Activated naive CD8-positive, alpha-beta T cell treated with anti-CD3 and anti-CD28 coated beads, Interleukin-2, amount 10 ng/mL, durations not matched to agents 7 days and 5 days (primary cell): ENCODE results near the gene HS6ST3. TPM values are rescaled to one million over a fixed set of nuclear protein-coding genes. Genes with fewer than 3 reads are reported as not detected.

Experiments used
- ATAC-seq: fragments of 150-1000 bp; cut with Tn5 transposase; one replicate; pipeline ENCODE4 v1.10.0; 2021; ENCODE audit warnings: low read depth, moderate library complexity
- POLR2A ChIA-PET: fragments of 350-600 bp; sonication (Branson Sonifier 250); formaldehyde crosslinking; loops from one replicate; lab custom pipeline; 2021; ENCODE audit warnings: antibody characterized with exemption; lab: Charles Lee
- DNase-seq: peaks from one replicate; pipeline ENCODE4 v3.0.0; 2021
- H3K27ac Mint-ChIP-seq: one replicate; pipeline ENCODE4 v1.8.0; 2022; ENCODE audit warnings: mild to moderate bottlenecking, mixed read lengths
- H3K27me3 Mint-ChIP-seq: one replicate; pipeline ENCODE4 v1.8.0; 2022; ENCODE audit warnings: mild to moderate bottlenecking, moderate library complexity, mixed read lengths
- H3K36me3 Mint-ChIP-seq: one replicate; pipeline ENCODE4 v1.8.0; 2021; ENCODE audit warnings: mild to moderate bottlenecking, mixed read lengths
- H3K4me1 Mint-ChIP-seq: one replicate; pipeline ENCODE4 v1.8.0; 2021; ENCODE audit warnings: mixed read lengths
- H3K4me3 Mint-ChIP-seq: one replicate; pipeline ENCODE4 v1.8.0; 2022; ENCODE audit warnings: mild to moderate bottlenecking, moderate library complexity, mixed read lengths
- H3K9me3 Mint-ChIP-seq: one replicate; pipeline ENCODE4 v1.8.0; 2021; ENCODE audit warnings: mixed read lengths
- total RNA-seq, 2 experiments: library from RNA; stranded (reverse); gene quantifications; one replicate each; pipeline ENCODE4 v1.2.3, GENCODE V29; 2021

The HS6ST3 gene
- total RNA-seq, 2 experiments from 2014 or later: not detected

GRCh38 chr13:96785986-96786385 lies 696.1 kb downstream of the HS6ST3 start:
- H3K27ac Mint-ChIP-seq: no peak overlapping the region
- ATAC-seq (no peak), DNase-seq (no peak)
- no peaks in the 10 kb centered on the region for H3K36me3 Mint-ChIP-seq
- POLR2A ChIA-PET: no interaction called here
- H3K9me3 Mint-ChIP-seq: peaks cover 3% of the 10 kb centered on the region
- H3K4me3 Mint-ChIP-seq: no peak overlapping the region
- H3K27me3 Mint-ChIP-seq: no peaks in the 10 kb centered on the region
- H3K4me1 Mint-ChIP-seq: no peaks in the 10 kb centered on the region

- DNase-seq (no peak), ATAC-seq (no peak)
- H3K27ac Mint-ChIP-seq: no peak overlapping the region
- no peaks in the 10 kb centered on the region for H3K4me1 Mint-ChIP-seq
- no peaks in the 10 kb centered on the region for H3K27me3 Mint-ChIP-seq
- POLR2A ChIA-PET: no interaction called here
- no peaks in the 10 kb centered on the region for H3K36me3 Mint-ChIP-seq
- H3K9me3 Mint-ChIP-seq: no peaks in the 10 kb centered on the region
- no peak overlapping the region for H3K4me3 Mint-ChIP-seq
Measured at GRCh38 chr13:96792188-96792587, 702.3 kb downstream of the HS6ST3 start.

- Mint-ChIP-seq H3K27ac (no peak overlapping the region), H3K36me3 (no peaks in the 10 kb centered on the region), H3K27me3 (no peaks in the 10 kb centered on the region), H3K4me3 (no peak overlapping the region), H3K4me1 (no peaks in the 10 kb centered on the region), H3K9me3 (no peaks in the 10 kb centered on the region)
- POLR2A ChIA-PET: no interaction called here
- DNase-seq (no peak), ATAC-seq (no peak)
Measured at GRCh38 chr13:96792736-96793403, 703.0 kb downstream of the HS6ST3 start.

- POLR2A ChIA-PET: no interaction called here
- no peak for ATAC-seq
- H3K27ac Mint-ChIP-seq: no peak overlapping the region
- no peaks in the 10 kb centered on the region for H3K27me3 Mint-ChIP-seq
- DNase-seq: no peak
- no peaks in the 10 kb centered on the region for H3K4me1 Mint-ChIP-seq
- H3K4me3 Mint-ChIP-seq: no peak overlapping the region
- H3K36me3 Mint-ChIP-seq: no peaks in the 10 kb centered on the region
- no peaks in the 10 kb centered on the region for H3K9me3 Mint-ChIP-seq
Measured at GRCh38 chr13:96793404-96793755, 703.5 kb downstream of the HS6ST3 start.

GRCh38 chr13:96794669-96795068 lies 704.8 kb downstream of the HS6ST3 start:
- Mint-ChIP-seq H3K27me3 (no peaks in the 10 kb centered on the region), H3K36me3 (no peaks in the 10 kb centered on the region), H3K27ac (no peak overlapping the region), H3K9me3 (no peaks in the 10 kb centered on the region), H3K4me3 (no peak overlapping the region), H3K4me1 (no peaks in the 10 kb centered on the region)
- DNase-seq: no peak
- ATAC-seq: no peak
- POLR2A ChIA-PET: no interaction called here

GRCh38 chr13:96795670-96796069 lies 705.8 kb downstream of the HS6ST3 start:
- ATAC-seq: no peak
- POLR2A ChIA-PET: no interaction called here

GRCh38 chr13:96796091-96796633 lies 706.3 kb downstream of the HS6ST3 start:
- no peaks in the 10 kb centered on the region for H3K36me3 Mint-ChIP-seq
- H3K4me1 Mint-ChIP-seq: no peaks in the 10 kb centered on the region
- H3K9me3 Mint-ChIP-seq: no peaks in the 10 kb centered on the region
- POLR2A ChIA-PET: no interaction called here
- H3K27me3 Mint-ChIP-seq: no peaks in the 10 kb centered on the region
- no peak overlapping the region for H3K4me3 Mint-ChIP-seq
- H3K27ac Mint-ChIP-seq: no peak overlapping the region
- ATAC-seq (no peak), DNase-seq (no peak)

More at GRCh38 chr13:96795670-96796069, 705.8 kb downstream of the HS6ST3 start:
- no peak overlapping the region for H3K4me3 Mint-ChIP-seq
- H3K4me1 Mint-ChIP-seq: no peaks in the 10 kb centered on the region
- no peaks in the 10 kb centered on the region for H3K27me3 Mint-ChIP-seq
- no peaks in the 10 kb centered on the region for H3K36me3 Mint-ChIP-seq
- no peak overlapping the region for H3K27ac Mint-ChIP-seq
- DNase-seq: no peak
- H3K9me3 Mint-ChIP-seq: no peaks in the 10 kb centered on the region

- no peaks in the 10 kb centered on the region for H3K36me3 Mint-ChIP-seq
- H3K4me1 Mint-ChIP-seq: no peaks in the 10 kb centered on the region
- DNase-seq (no peak), ATAC-seq (no peak)
- H3K27ac Mint-ChIP-seq: no peak overlapping the region
- no peaks in the 10 kb centered on the region for H3K9me3 Mint-ChIP-seq
- no peak overlapping the region for H3K4me3 Mint-ChIP-seq
- H3K27me3 Mint-ChIP-seq: no peaks in the 10 kb centered on the region
- POLR2A ChIA-PET: no interaction called here
Measured at GRCh38 chr13:96797136-96797535, 707.2 kb downstream of the HS6ST3 start.

- ATAC-seq (no peak), DNase-seq (no peak)
- Mint-ChIP-seq H3K4me3 (no peak overlapping the region), H3K4me1 (no peaks in the 10 kb centered on the region), H3K9me3 (no peaks in the 10 kb centered on the region), H3K36me3 (no peaks in the 10 kb centered on the region), H3K27me3 (no peaks in the 10 kb centered on the region), H3K27ac (no peak overlapping the region)
- POLR2A ChIA-PET: no interaction called here
Measured at GRCh38 chr13:96803456-96804100, 713.7 kb downstream of the HS6ST3 start.

GRCh38 chr13:96804174-96804573 lies 714.3 kb downstream of the HS6ST3 start:
- ATAC-seq (no peak), DNase-seq (no peak)
- H3K4me1 Mint-ChIP-seq: no peaks in the 10 kb centered on the region
- POLR2A ChIA-PET: no interaction called here
- H3K4me3 Mint-ChIP-seq: no peak overlapping the region
- no peaks in the 10 kb centered on the region for H3K36me3 Mint-ChIP-seq
- no peaks in the 10 kb centered on the region for H3K27me3 Mint-ChIP-seq
- H3K27ac Mint-ChIP-seq: no peak overlapping the region
- no peaks in the 10 kb centered on the region for H3K9me3 Mint-ChIP-seq

GRCh38 chr13:96806746-96807145 lies 716.8 kb downstream of the HS6ST3 start:
- H3K36me3 Mint-ChIP-seq: no peaks in the 10 kb centered on the region
- H3K4me3 Mint-ChIP-seq: no peak overlapping the region
- no peak overlapping the region for H3K27ac Mint-ChIP-seq
- ATAC-seq: no peak
- DNase-seq: no peak
- H3K4me1 Mint-ChIP-seq: no peaks in the 10 kb centered on the region
- H3K27me3 Mint-ChIP-seq: no peaks in the 10 kb centered on the region
- no peaks in the 10 kb centered on the region for H3K9me3 Mint-ChIP-seq
- POLR2A ChIA-PET: no interaction called here

- no peaks in the 10 kb centered on the region for H3K4me1 Mint-ChIP-seq
- H3K4me3 Mint-ChIP-seq: no peak overlapping the region
- no peaks in the 10 kb centered on the region for H3K9me3 Mint-ChIP-seq
- POLR2A ChIA-PET: no interaction called here
- H3K36me3 Mint-ChIP-seq: no peaks in the 10 kb centered on the region
- no peak for ATAC-seq
- DNase-seq: no peak
- H3K27ac Mint-ChIP-seq: no peak overlapping the region
- H3K27me3 Mint-ChIP-seq: no peaks in the 10 kb centered on the region
Measured at GRCh38 chr13:96809366-96810096, 719.6 kb downstream of the HS6ST3 start.

- ATAC-seq (no peak), DNase-seq (no peak)
- POLR2A ChIA-PET: no interaction called here
- H3K27ac Mint-ChIP-seq: no peak overlapping the region
- no peaks in the 10 kb centered on the region for H3K4me1 Mint-ChIP-seq
- no peaks in the 10 kb centered on the region for H3K27me3 Mint-ChIP-seq
- H3K4me3 Mint-ChIP-seq: no peak overlapping the region
- no peaks in the 10 kb centered on the region for H3K9me3 Mint-ChIP-seq
- H3K36me3 Mint-ChIP-seq: no peaks in the 10 kb centered on the region
Measured at GRCh38 chr13:96810104-96810503, 720.2 kb downstream of the HS6ST3 start.

- no peak overlapping the region for H3K4me3 Mint-ChIP-seq
- POLR2A ChIA-PET: no interaction called here
- H3K27ac Mint-ChIP-seq: no peak overlapping the region
- H3K36me3 Mint-ChIP-seq: no peaks in the 10 kb centered on the region
- H3K4me1 Mint-ChIP-seq: no peaks in the 10 kb centered on the region
- no peaks in the 10 kb centered on the region for H3K27me3 Mint-ChIP-seq
- DNase-seq: no peak
- no peaks in the 10 kb centered on the region for H3K9me3 Mint-ChIP-seq
- no peak for ATAC-seq
Measured at GRCh38 chr13:96811049-96811448, 721.1 kb downstream of the HS6ST3 start.
